ENCODE measurements around the gene DVL1. TPM values are rescaled to one million over a fixed set of nuclear protein-coding genes. Genes with fewer than 3 reads are reported as not detected.
A peak's percentile ranks its signal among the peaks of the same experiment; 100 is the strongest.

DVL1 gene
- polyA plus RNA-seq, 1 experiment, result 8.9 TPM

- Histone ChIP-seq H3K27me3 (ENCODE audit: control insufficient read depth, insufficient read depth, low read length) (no peaks in the 10 kb centered on the region), H3K9me3 (ENCODE audit: control insufficient read depth, insufficient read depth, low read length) (peaks cover 4% of the 10 kb centered on the region; the same call in 1 of the 2 replicates), H3K27ac (ENCODE audit: low read depth, low read length) (no peak within 1 kb of the TSS), H3K4me3 (ENCODE audit: low read depth, low read length) (peak within 1 kb of the TSS; percentile 86)
- peak; percentile 73 for DNase-seq (ENCODE audit: low read depth, low spot score)
- no peak for TF ChIP-seq CTCF (IDR thresholded peaks at IDR 0.05; ENCODE audit: low read depth, low read length)
- CTCF ChIA-PET, result interaction anchor here (1.2 kb wide), 1 partner anchor 47 kb away, joined by 3 read pairs; no protein-coding TSS in a partner anchor
- POLR2A ChIA-PET, result no interaction called here
Observed at GRCh38 chr1:1324524-1325287, 24.5 kb downstream of the DVL1 start, which contains the start of the genes CPTP and INTS11. Gene CPTP, plus strand, starts transcription at chr1:1324802. Its CDS starts 2,109 bp downstream, at chr1:1326911. Gene INTS11, minus strand, starts transcription at chr1:1324660. Its CDS starts 52 bp downstream, at chr1:1324608.

GRCh38 chr1:1324084-1324523, 25.1 kb downstream of the DVL1 start:
- Histone ChIP-seq H3K27ac (ENCODE audit: low read depth, low read length) (no peak overlapping the region), H3K27me3 (ENCODE audit: control insufficient read depth, insufficient read depth, low read length) (no peaks in the 10 kb centered on the region), H3K9me3 (ENCODE audit: control insufficient read depth, insufficient read depth, low read length) (no peaks in the 10 kb centered on the region; the same call in 1 of the 2 replicates), H3K4me3 (ENCODE audit: low read depth, low read length) (peak overlapping the region; percentile 86)
- no peak for TF ChIP-seq CTCF (IDR thresholded peaks at IDR 0.05; ENCODE audit: low read depth, low read length)
- ChIA-PET POLR2A (no interaction called here), CTCF (interaction anchor here (1.0 kb wide), 1 partner anchor 292 kb away, joined by 3 read pairs; no protein-coding TSS in a partner anchor)
- no peak for DNase-seq (ENCODE audit: low read depth, low spot score)

GRCh38 chr1:1322952-1323351, 26.3 kb downstream of the DVL1 start:
- no peak for TF ChIP-seq CTCF (IDR thresholded peaks at IDR 0.05; ENCODE audit: low read depth, low read length)
- Histone ChIP-seq H3K9me3 (ENCODE audit: control insufficient read depth, insufficient read depth, low read length) (no peaks in the 10 kb centered on the region; the same call in 1 of the 2 replicates), H3K27me3 (ENCODE audit: control insufficient read depth, insufficient read depth, low read length) (no peaks in the 10 kb centered on the region), H3K27ac (ENCODE audit: low read depth, low read length) (no peak overlapping the region), H3K4me3 (ENCODE audit: low read depth, low read length) (0 out of 2 replicates have a peak overlapping the region, but pooled peaks have one; percentile 4)
- POLR2A ChIA-PET, result no interaction called here
- no peak for DNase-seq (ENCODE audit: low read depth, low spot score)
- CTCF ChIA-PET, result interaction anchor here (1.0 kb wide), 1 partner anchor 291 kb away, joined by 3 read pairs; no protein-coding TSS in a partner anchor

GRCh38 chr1:1322418-1322817, 26.8 kb downstream of the DVL1 start:
- no peak for TF ChIP-seq CTCF (IDR thresholded peaks at IDR 0.05; ENCODE audit: low read depth, low read length)
- H3K4me3 ChIP-seq (ENCODE audit: low read depth, low read length), result no peak overlapping the region
- no peak overlapping the region for H3K27ac ChIP-seq (ENCODE audit: low read depth, low read length)
- no peak for DNase-seq (ENCODE audit: low read depth, low spot score)
- H3K9me3 ChIP-seq (ENCODE audit: control insufficient read depth, insufficient read depth, low read length), result no peaks in the 10 kb centered on the region; the same call in 1 of the 2 replicates
- no peaks in the 10 kb centered on the region for H3K27me3 ChIP-seq (ENCODE audit: control insufficient read depth, insufficient read depth, low read length)
- CTCF ChIA-PET, result no interaction called here
- POLR2A ChIA-PET, result no interaction called here

GRCh38 chr1:1321477-1321876, 27.7 kb downstream of the DVL1 start:
- Histone ChIP-seq H3K27me3 (ENCODE audit: control insufficient read depth, insufficient read depth, low read length) (no peaks in the 10 kb centered on the region), H3K9me3 (ENCODE audit: control insufficient read depth, insufficient read depth, low read length) (no peaks in the 10 kb centered on the region; the same call in 1 of the 2 replicates), H3K27ac (ENCODE audit: low read depth, low read length) (no peak overlapping the region), H3K4me3 (ENCODE audit: low read depth, low read length) (no peak overlapping the region)
- ChIA-PET POLR2A (no interaction called here), CTCF (no interaction called here)
- DNase-seq (ENCODE audit: low read depth, low spot score), result no peak
- no peak for TF ChIP-seq CTCF (IDR thresholded peaks at IDR 0.05; ENCODE audit: low read depth, low read length)

Measured in AG04450 (cell line).